Activated CD4-positive, alpha-beta T cell treated with anti-CD3 and anti-CD28 coated beads for 36 hours (primary cell): ENCODE measurements around the gene BFSP1. TPM values are rescaled to one million over a fixed set of nuclear protein-coding genes. Genes with fewer than 3 reads are reported as not detected.

Experiments
- ATAC-seq: fragments of 200-7000 bp; cut with Tn5 transposase; one replicate; pipeline ENCODE4 v1.10.0; 2021; ENCODE audit warnings: mild to moderate bottlenecking, moderate library complexity
- CTCF ChIA-PET: fragments of 350-600 bp; sonication (Branson Sonifier 250); formaldehyde crosslinking; loops from one replicate; lab custom pipeline; 2021; ENCODE audit warnings: antibody characterized with exemption; lab: Charles Lee
- POLR2A ChIA-PET: fragments of 350-600 bp; sonication (Branson Sonifier 250); formaldehyde crosslinking; loops from one replicate; lab custom pipeline; 2021; ENCODE audit warnings: antibody characterized with exemption, inconsistent platforms; lab: Charles Lee
- DNase-seq: peaks from one replicate; pipeline ENCODE4 v3.0.0-alpha.2; 2020
- H3K27ac Mint-ChIP-seq: one replicate; pipeline ENCODE4 v1.8.0; 2021; ENCODE audit warnings: mixed read lengths
- H3K27me3 Mint-ChIP-seq: one replicate; pipeline ENCODE4 v1.8.0; 2021; ENCODE audit warnings: mixed read lengths
- H3K36me3 Mint-ChIP-seq: one replicate; pipeline ENCODE4 v1.8.0; 2021; ENCODE audit warnings: low read depth, mixed read lengths
- H3K4me1 Mint-ChIP-seq: one replicate; pipeline ENCODE4 v1.8.0; 2021; ENCODE audit warnings: mixed read lengths
- H3K4me3 Mint-ChIP-seq: one replicate; pipeline ENCODE4 v1.8.0; 2021; ENCODE audit warnings: mild to moderate bottlenecking, moderate library complexity, mixed read lengths
- H3K9me3 Mint-ChIP-seq: one replicate; pipeline ENCODE4 v1.8.0; 2021; ENCODE audit warnings: low read depth, mixed read lengths
- intact Hi-C, 2 experiments: fragments of 100-400 bp; cut with DNase I in 1 of 2; cut with micrococcal nuclease in 1 of 2; formaldehyde crosslinking; loops; one replicate each; pipeline versions ENCODE4 v1.14.2 to v1.15.1; 2022 to 2024; cut with DNase I, micrococcal nuclease
- total RNA-seq, 2 experiments: library from RNA; stranded (reverse); gene quantifications; one replicate each; pipeline ENCODE4 v1.2.3, GENCODE V29; 2021

The BFSP1 gene
- total RNA-seq, 2 experiments from 2014 or later: 0.12 to 0.23 TPM

GRCh38 chr20:17557675-17558006 lies 26.5 kb upstream of the BFSP1 start:
- ATAC-seq: no peak
- H3K36me3 Mint-ChIP-seq: no peaks in the 10 kb centered on the region
- H3K27ac Mint-ChIP-seq: no peak overlapping the region
- CTCF ChIA-PET: interaction anchor here (1.0 to 1.2 kb wide), 3 partner anchors 18 to 37 kb away, joined by 3 to 5 read pairs (median 3); no protein-coding TSS in a partner anchor
- no peaks in the 10 kb centered on the region for H3K27me3 Mint-ChIP-seq
- H3K9me3 Mint-ChIP-seq: no peaks in the 10 kb centered on the region
- POLR2A ChIA-PET: interaction anchor here (0.7 kb wide), 1 partner anchor 14 kb away, joined by 3 read pairs; no protein-coding TSS in a partner anchor
- peaks cover 40% of the 10 kb centered on the region for H3K4me1 Mint-ChIP-seq
- no peak for DNase-seq
- H3K4me3 Mint-ChIP-seq: no peak overlapping the region
- intact Hi-C loops: loop anchor here in 1 of 2 experiments (1.0 kb wide), 2 partner anchors 13 to 435 kb away; partner anchors contain the start of gene DSTN

DNA sequence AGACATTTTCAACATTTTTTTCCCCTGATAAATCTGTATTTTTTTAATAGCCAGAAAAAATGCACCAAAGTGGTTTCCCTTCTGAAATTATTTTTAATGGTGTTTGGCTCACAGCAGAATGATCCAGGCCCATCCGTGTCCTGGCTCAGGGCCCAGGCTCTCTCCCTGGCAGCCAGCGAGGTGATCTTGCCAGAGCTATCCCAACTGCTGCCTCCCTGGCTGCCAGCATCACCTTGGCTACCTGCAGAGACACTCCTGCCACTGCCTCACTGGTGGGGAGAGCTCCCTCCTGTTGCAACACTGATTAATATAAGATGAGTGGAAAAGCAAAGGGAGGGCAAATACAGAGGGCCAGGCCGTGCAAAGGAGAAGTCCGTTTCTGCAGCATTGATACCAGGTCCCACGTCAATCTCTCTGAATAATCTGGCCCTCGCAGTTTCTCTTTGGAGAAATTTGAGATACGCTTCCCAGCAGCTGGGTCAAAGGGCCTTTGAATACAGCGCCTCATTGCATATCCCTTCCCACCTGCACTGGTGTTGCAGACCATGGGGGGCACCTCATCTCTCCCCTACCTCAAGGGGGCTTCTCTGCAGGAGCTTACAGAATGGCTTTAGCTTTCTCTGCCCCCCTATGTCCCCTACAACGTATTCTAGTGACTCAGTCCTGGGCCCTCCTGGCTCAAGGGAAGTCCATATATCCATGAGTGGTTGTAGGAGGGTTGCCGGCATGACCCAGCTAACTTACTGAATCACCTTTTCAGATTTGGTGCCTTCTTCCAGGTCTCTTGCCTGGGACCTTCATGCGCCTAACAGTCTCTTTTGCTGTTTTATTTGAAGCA lies 25.9 kb upstream of the BFSP1 start:
- ChIA-PET POLR2A (interaction anchor here (0.7 kb wide), 1 partner anchor 14 kb away, joined by 3 read pairs; no protein-coding TSS in a partner anchor), CTCF (interaction anchor here (1.0 to 1.2 kb wide), 3 partner anchors 17 to 38 kb away, joined by 3 to 5 read pairs (median 3); no protein-coding TSS in a partner anchor)
- intact Hi-C loops: no loop called here
- Mint-ChIP-seq H3K27me3 (no peaks in the 10 kb centered on the region), H3K4me1 (peaks cover 40% of the 10 kb centered on the region), H3K4me3 (no peak overlapping the region), H3K36me3 (no peaks in the 10 kb centered on the region), H3K9me3 (no peaks in the 10 kb centered on the region), H3K27ac (no peak overlapping the region)
- ATAC-seq (no peak), DNase-seq (no peak)

DNA sequence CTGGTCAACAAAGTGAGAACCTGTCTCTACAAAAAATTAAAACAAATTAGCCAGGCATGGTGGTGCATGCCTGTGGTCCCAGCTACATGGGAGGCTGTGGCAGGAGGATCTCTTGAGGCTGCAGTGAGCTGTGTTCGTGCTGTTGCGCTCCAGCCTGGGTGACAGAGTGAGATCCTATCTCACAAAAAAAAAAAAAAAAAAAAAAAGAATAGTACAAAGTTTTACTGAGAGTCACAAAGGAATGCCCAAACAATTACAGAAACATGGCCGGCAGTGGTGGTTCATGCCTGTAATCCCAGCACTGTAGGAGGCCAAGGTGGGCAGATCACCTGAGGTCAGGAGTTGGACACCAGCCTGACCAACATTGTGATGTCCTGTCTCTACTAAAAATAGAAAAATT lies 23.9 kb upstream of the BFSP1 start:
- Mint-ChIP-seq H3K36me3 (no peaks in the 10 kb centered on the region), H3K4me1 (peaks cover 26% of the 10 kb centered on the region), H3K9me3 (no peaks in the 10 kb centered on the region), H3K4me3 (no peak overlapping the region), H3K27ac (no peak overlapping the region), H3K27me3 (no peaks in the 10 kb centered on the region)
- ATAC-seq: no peak
- no peak for DNase-seq
- ChIA-PET POLR2A (no interaction called here), CTCF (interaction anchor here (1.0 kb wide), 1 partner anchor 17 kb away, joined by 3 read pairs; no protein-coding TSS in a partner anchor)
- intact Hi-C loops: no loop called here

DNA sequence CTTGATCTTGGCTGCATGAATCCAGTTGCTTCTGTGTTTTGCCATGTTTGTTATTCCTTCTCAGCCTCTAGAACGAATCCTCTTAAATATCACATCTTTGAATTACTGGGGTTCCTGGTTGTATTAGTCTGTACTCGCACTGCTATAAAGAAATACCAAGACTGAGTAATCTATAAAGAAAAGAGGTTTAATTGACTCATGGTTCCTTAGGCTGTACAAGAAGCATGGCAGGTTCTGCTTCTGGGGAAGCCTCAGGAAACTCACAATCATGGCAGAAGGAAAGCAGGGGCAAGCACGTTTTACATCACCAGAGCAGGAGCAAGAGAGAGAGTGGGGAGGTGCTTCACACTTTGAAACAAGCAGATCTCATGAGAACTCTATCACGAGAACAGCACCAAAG lies 18.0 kb upstream of the BFSP1 start:
- POLR2A ChIA-PET: no interaction called here
- no peak for DNase-seq
- Mint-ChIP-seq H3K4me3 (no peak overlapping the region), H3K4me1 (no peaks in the 10 kb centered on the region), H3K27ac (no peak overlapping the region), H3K36me3 (no peaks in the 10 kb centered on the region), H3K9me3 (no peaks in the 10 kb centered on the region), H3K27me3 (peaks cover 8% of the 10 kb centered on the region)
- intact Hi-C loops: no loop called here
- CTCF ChIA-PET: no interaction called here
- no peak for ATAC-seq

- ATAC-seq: no peak
- CTCF ChIA-PET: interaction anchor here (1.2 to 1.4 kb wide), 2 partner anchors 12 to 62 kb away, joined by 3 to 6 read pairs; no protein-coding TSS in a partner anchor
- no peaks in the 10 kb centered on the region for H3K4me1 Mint-ChIP-seq
- peaks cover 17% of the 10 kb centered on the region for H3K27me3 Mint-ChIP-seq
- no peak for DNase-seq
- no peak overlapping the region for H3K4me3 Mint-ChIP-seq
- H3K9me3 Mint-ChIP-seq: no peaks in the 10 kb centered on the region
- no peak overlapping the region for H3K27ac Mint-ChIP-seq
- no peaks in the 10 kb centered on the region for H3K36me3 Mint-ChIP-seq
- POLR2A ChIA-PET: no interaction called here
- intact Hi-C loops: no loop called here
Observed at GRCh38 chr20:17545127-17545526, 13.9 kb upstream of the BFSP1 start.

GRCh38 chr20:17543531-17544131 lies 12.5 kb upstream of the BFSP1 start:
- intact Hi-C loops: no loop called here
- POLR2A ChIA-PET: no interaction called here
- no peak for ATAC-seq
- H3K36me3 Mint-ChIP-seq: no peaks in the 10 kb centered on the region
- peaks cover 15% of the 10 kb centered on the region for H3K27me3 Mint-ChIP-seq
- DNase-seq: no peak
- peaks cover 2% of the 10 kb centered on the region for H3K4me1 Mint-ChIP-seq
- H3K9me3 Mint-ChIP-seq: no peaks in the 10 kb centered on the region
- no peak overlapping the region for H3K4me3 Mint-ChIP-seq
- no peak overlapping the region for H3K27ac Mint-ChIP-seq
- CTCF ChIA-PET: interaction anchor here (0.6 to 3.3 kb wide), 5 partner anchors 25 to 74 kb away, joined by 3 to 17 read pairs (median 4); no protein-coding TSS in a partner anchor

DNA sequence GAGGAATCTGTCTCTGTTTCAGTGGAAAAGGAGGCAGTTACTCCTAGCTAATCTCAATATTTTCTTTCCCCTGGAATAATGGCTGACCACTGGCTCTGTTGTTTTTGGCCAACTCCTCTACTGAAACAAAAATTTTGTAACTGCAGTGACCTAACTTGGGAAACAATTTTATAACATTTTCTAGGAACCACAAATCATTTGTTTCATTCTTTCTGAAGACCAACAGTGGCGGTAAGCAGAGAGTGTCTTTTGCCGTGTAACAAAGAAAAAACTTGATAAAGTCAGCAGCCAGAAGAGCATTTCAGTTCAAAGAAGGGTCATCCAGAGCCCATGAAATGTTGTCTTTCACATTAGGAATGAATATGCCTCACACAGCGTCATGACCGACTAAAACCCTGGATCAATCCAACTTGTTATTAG lies 11.8 kb upstream of the BFSP1 start:
- no peak for ATAC-seq

GRCh38 chr20:17542481-17542880 lies 11.3 kb upstream of the BFSP1 start:
- ChIA-PET CTCF (interaction anchor here (0.6 to 3.3 kb wide), 5 partner anchors 10 to 720 kb away, joined by 3 to 17 read pairs (median 6); partner anchors contain the start of gene DSTN), POLR2A (no interaction called here)
- Mint-ChIP-seq H3K4me1 (peaks cover 5% of the 10 kb centered on the region), H3K4me3 (no peak overlapping the region), H3K27me3 (peaks cover 20% of the 10 kb centered on the region), H3K9me3 (no peaks in the 10 kb centered on the region), H3K36me3 (no peaks in the 10 kb centered on the region), H3K27ac (no peak overlapping the region)
- ATAC-seq: no peak
- no peak for DNase-seq
- intact Hi-C loops: no loop called here

More for the DNA sequence above, 11.8 kb upstream of the BFSP1 start:
- no peaks in the 10 kb centered on the region for H3K9me3 Mint-ChIP-seq
- intact Hi-C loops: no loop called here
- H3K36me3 Mint-ChIP-seq: no peaks in the 10 kb centered on the region
- peaks cover 5% of the 10 kb centered on the region for H3K4me1 Mint-ChIP-seq
- H3K27ac Mint-ChIP-seq: no peak overlapping the region
- peaks cover 17% of the 10 kb centered on the region for H3K27me3 Mint-ChIP-seq
- CTCF ChIA-PET: interaction anchor here (0.6 to 3.3 kb wide), 5 partner anchors 38 to 721 kb away, joined by 3 to 17 read pairs (median 4); no protein-coding TSS in a partner anchor
- DNase-seq: no peak
- no peak overlapping the region for H3K4me3 Mint-ChIP-seq
- POLR2A ChIA-PET: no interaction called here

DNA sequence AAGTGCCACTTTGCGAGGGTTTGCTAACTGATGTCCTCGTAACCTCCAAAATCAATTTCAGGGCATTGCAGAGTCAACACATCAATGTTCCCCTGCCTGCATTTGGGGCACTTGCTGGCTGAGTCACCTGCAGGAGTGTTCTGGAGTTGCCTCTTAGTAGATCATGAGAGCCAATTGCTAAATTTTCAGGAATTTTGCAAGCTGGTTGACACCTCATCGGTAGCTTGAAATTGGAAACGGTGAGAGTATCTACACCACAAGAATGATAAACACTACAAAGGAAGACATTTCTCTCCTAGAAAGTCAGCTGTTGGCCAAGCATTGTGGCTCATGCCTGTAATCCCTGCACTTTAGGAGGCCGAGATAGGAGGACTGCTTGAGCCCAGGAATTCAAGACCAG lies 10.8 kb upstream of the BFSP1 start:
- Mint-ChIP-seq H3K4me1 (peaks cover 5% of the 10 kb centered on the region), H3K27me3 (peaks cover 18% of the 10 kb centered on the region), H3K27ac (no peak overlapping the region), H3K4me3 (no peak overlapping the region), H3K9me3 (no peaks in the 10 kb centered on the region), H3K36me3 (no peaks in the 10 kb centered on the region)
- POLR2A ChIA-PET: no interaction called here
- intact Hi-C loops: no loop called here
- CTCF ChIA-PET: interaction anchor here (0.5 to 3.3 kb wide), 6 partner anchors 9 to 110 kb away, joined by 3 to 17 read pairs (median 6); partner anchors contain the start of gene DSTN
- DNase-seq: no peak
- ATAC-seq: no peak

DNA sequence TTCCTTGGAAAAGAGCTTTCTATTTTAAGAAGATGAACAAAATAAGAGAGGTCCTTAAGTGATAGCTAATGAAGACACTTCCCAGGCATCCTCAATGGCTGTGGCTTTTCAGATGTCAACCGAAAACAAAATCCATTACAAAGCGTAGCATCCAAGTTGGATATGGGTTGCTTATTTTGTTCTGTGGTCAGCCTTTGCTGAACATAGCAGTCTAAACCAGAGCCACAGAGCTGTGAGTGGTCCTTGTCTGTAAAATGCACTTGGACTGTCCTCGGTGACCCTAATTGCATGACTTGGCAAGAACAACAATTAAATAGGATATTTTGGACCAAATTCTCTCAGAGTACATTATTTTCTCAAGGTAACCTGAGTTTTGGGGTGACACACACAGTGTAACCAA lies 10.4 kb upstream of the BFSP1 start:
- Mint-ChIP-seq H3K9me3 (no peaks in the 10 kb centered on the region), H3K27me3 (peaks cover 21% of the 10 kb centered on the region), H3K27ac (no peak overlapping the region), H3K36me3 (no peaks in the 10 kb centered on the region), H3K4me3 (no peak overlapping the region), H3K4me1 (peaks cover 5% of the 10 kb centered on the region)
- ChIA-PET CTCF (interaction anchor here (0.5 to 3.3 kb wide), 7 partner anchors 9 to 454 kb away, joined by 3 to 17 read pairs (median 5); partner anchors contain the start of gene DSTN), POLR2A (no interaction called here)
- DNase-seq (no peak), ATAC-seq (no peak)
- intact Hi-C loops: no loop called here

- Mint-ChIP-seq H3K9me3 (no peaks in the 10 kb centered on the region), H3K27me3 (peaks cover 14% of the 10 kb centered on the region), H3K27ac (no peak overlapping the region), H3K36me3 (no peaks in the 10 kb centered on the region), H3K4me3 (no peak overlapping the region), H3K4me1 (peaks cover 10% of the 10 kb centered on the region)
- peak; percentile 83 for ATAC-seq
- DNase-seq: peak; percentile 48
- ChIA-PET CTCF (no interaction called here), POLR2A (interaction anchor here (0.7 kb wide), 1 partner anchor 22 kb away, joined by 3 read pairs; no protein-coding TSS in a partner anchor)
- intact Hi-C loops: loop anchor here (1.0 to 10.0 kb wide), 3 partner anchors 22 to 746 kb away; partner anchors contain the start of gene ZNF133 (in 1 of the 2)
Observed at GRCh38 chr20:17538517-17539170, 7.5 kb upstream of the BFSP1 start.
